SJSA1 (cell line): Measurements from ENCODE around the gene EMC6. TPM values are rescaled to one million over a fixed set of nuclear protein-coding genes. Genes with fewer than 3 reads are reported as not detected.

Experiments used
- DNase-seq, 2 experiments: peaks; one replicate each; pipeline ENCODE4 v3.0.0-alpha.2; 2015 to 2020; ENCODE audit warnings: low spot score in 2 of 2, low read depth in 1 of 2
- H3K27ac ChIP-seq: fragments of 250-450 bp; sonication (Bioruptor Pico); 2 replicates; pipeline ENCODE4 v1.5.1; 2020; ENCODE audit warnings: mild to moderate bottlenecking, moderate library complexity
- H3K27me3 ChIP-seq: fragments of 250-450 bp; sonication (Bioruptor Pico); replicated peaks from 2 replicates; pipeline ENCODE4 v1.5.1; 2020; ENCODE audit warnings: mild to moderate bottlenecking, moderate library complexity
- H3K36me3 ChIP-seq: fragments of 250-450 bp; sonication (Bioruptor Pico); 2 replicates; pipeline ENCODE4 v1.5.1; 2020; ENCODE audit warnings: mild to moderate bottlenecking
- H3K4me1 ChIP-seq: fragments of 250-450 bp; sonication (Bioruptor Pico); replicated peaks from 2 replicates; pipeline ENCODE4 v1.6.1; 2021; ENCODE audit warnings: mild to moderate bottlenecking
- H3K4me3 ChIP-seq: fragments of 250-450 bp; sonication (Bioruptor Pico); 2 replicates; pipeline ENCODE4 v1.5.1; 2020; ENCODE audit warnings: mild to moderate bottlenecking
- H3K9me3 ChIP-seq: fragments of 250-450 bp; sonication (Bioruptor Pico); replicated peaks from 2 replicates; pipeline ENCODE4 v1.5.1; 2020; ENCODE audit warnings: mild to moderate bottlenecking
- total RNA-seq: library from RNA; depleted of rRNA; stranded (reverse); fragments of >200 nt; shearing (Covaris generic); gene quantifications from 2 replicates; pipeline ENCODE4 v1.2.3, GENCODE V29; 2014

EMC6 gene
- total RNA-seq, 1 experiment from 2014 or later, result 34.3 TPM

DNA sequence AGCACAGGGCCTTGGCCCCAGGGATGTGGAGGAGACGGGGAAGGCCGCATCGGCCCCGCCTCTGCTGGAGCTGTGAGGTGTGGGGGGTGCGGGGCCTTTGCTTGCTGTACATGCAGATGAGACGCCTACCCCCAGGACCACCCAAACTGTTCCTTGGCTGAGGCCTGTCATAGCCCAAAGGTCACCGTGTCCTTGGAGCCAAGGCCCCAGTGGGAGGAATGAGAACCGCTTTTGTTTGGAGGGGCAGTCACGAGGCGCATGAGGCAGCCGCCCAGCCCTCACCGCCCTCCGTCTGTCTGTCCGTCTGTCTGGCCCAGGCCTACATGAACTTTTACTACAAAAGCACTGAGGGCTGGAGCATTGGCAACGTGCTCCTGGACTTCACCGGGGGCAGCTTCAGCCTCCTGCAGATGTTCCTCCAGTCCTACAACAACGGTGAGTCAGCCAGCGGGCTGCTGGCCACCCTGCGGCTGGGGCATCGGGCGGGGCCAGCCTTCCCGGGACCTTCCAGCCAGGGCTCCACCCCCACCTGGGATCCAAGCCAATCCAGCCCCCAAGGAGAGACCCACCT lies 9.0 kb upstream of the EMC6 start:
- Histone ChIP-seq H3K4me1 (peaks cover 31% of the 10 kb centered on the region), H3K9me3 (no peaks in the 10 kb centered on the region), H3K27me3 (no peaks in the 10 kb centered on the region), H3K4me3 (no peak overlapping the region), H3K36me3 (peaks cover 69% of the 10 kb centered on the region), H3K27ac (peak overlapping the region; percentile 38)
- DNase-seq, result peak; percentile 85 to 90

DNA sequence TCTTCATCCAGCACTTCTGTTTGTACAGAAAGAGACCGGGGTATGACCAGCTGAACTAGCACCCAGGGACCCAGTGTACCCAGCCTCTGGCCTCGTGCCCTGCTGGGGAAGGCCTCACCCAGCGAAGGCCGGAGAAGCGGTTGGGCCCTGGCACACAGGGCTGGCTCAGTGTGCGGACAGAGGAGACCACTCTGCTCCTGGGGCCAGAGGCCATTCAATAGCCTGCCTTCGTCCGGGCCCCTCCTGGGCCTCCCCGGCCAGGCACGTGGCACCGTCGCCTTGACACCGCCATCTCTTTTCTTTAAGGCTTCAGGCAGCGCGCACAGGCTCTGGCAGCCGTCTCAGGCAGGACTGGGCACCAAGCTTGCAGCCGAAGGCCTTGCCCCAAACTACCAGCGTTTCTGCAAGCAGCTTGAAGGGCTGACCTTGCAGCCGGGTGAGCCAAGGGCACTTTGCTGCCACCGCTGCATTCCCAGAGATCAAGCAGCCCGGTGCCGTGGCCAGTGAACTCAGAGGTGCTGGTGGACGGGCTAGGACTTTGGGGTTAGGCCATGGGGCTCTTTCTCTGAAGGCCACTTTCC lies 8.2 kb upstream of the EMC6 start:
- peaks cover 31% of the 10 kb centered on the region for H3K4me1 ChIP-seq
- H3K27ac ChIP-seq, result 0 out of 2 replicates have a peak overlapping the region, but pooled peaks have one; percentile 3
- H3K4me3 ChIP-seq, result no peak overlapping the region
- H3K27me3 ChIP-seq, result no peaks in the 10 kb centered on the region
- H3K9me3 ChIP-seq, result no peaks in the 10 kb centered on the region
- DNase-seq, result no peak
- peaks cover 75% of the 10 kb centered on the region for H3K36me3 ChIP-seq

DNA sequence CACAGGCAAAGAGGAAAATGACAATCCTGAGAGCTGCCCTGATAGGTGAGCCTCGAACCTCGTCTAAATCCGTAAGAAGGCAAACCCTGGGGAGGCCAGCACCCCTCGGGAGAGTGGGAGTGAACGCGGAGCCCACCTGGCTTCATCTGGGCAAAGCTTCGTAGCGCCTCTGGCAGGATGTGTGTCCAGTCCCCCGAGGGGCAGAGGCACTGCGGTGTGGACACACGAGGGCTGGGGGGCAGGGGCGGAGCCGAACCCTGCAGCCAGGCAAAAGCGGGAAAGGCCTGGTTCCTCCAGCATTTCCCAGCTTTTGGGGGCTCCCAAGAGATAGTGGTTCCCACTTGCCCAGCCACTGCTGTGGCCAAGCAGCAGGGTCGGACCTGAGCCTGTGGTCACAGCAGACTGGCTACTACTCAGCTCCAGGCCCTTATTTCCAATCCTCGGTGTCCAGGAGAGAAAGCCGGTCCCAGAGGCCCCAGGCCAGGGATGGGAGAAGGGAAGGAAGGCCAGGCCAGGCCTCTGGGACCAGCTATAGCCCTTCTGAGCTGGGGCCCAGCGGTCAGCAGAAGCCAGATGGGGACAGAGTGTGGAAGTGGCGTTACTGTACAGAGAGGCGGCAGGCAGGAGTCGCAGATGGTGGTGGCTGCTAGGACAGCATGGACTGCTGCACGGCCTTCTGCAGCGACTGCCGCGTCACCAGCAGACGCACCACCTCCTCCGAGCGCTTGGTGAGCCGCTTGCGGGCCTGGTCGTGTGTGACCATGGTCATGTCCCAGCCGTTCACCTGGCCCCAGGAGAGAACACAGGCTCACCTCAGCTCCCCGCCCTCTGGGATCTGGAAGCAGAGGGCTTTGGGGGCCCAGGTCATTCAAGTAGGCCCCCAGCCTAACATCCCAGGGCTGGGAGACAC lies 5.3 kb upstream of the EMC6 start:
- Histone ChIP-seq H3K27ac (no peak overlapping the region), H3K36me3 (peaks cover 82% of the 10 kb centered on the region), H3K9me3 (no peaks in the 10 kb centered on the region), H3K27me3 (no peaks in the 10 kb centered on the region), H3K4me1 (peaks cover 36% of the 10 kb centered on the region), H3K4me3 (no peak overlapping the region)
- no peak for DNase-seq

DNA sequence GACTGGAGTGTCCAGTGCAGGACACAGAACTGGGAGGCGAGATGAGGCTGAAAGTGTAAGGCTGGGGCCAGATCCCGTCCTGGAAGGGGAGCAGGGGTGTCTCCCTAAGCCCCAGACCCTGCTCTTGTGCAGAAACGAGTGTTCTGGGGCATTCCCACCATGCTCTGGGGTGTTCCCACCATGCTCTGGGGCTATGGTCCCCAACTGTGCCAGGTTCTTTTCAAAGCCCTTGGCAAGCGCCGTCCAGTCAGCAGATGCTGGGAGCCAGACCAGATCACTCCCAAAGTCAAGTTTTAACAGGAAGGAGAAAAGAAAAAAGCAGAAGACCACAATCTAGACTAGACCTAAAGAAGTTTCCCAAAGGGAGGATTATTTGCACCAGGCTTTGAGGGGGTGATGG lies 2.8 kb upstream of the EMC6 start:
- H3K4me3 ChIP-seq, result no peak overlapping the region
- no peak for DNase-seq

DNA sequence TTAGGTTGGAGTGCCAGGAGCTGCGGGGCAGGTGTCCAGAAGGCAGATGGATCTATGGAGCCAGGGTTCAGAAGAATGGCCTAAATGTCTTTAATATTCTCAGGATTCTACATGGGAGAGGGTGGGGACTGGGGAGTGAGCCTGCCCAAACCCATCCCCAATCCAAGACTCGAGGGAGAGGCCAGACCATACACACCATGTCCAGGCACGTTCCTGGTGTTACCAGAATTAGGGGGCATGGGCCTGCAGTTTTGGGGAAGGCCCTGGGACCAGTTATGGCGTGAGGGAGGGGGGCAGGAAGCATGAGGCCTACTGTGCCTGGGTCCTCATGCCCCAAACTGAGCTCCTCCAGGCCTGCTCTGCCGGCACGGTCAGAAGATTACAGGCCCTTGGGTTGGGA lies 2.1 kb upstream of the EMC6 start:
- Histone ChIP-seq H3K36me3 (peaks cover 79% of the 10 kb centered on the region), H3K27ac (no peak overlapping the region), H3K4me1 (peaks cover 17% of the 10 kb centered on the region), H3K4me3 (no peak overlapping the region; the same call in 1 of the 2 replicates), H3K27me3 (no peaks in the 10 kb centered on the region), H3K9me3 (no peaks in the 10 kb centered on the region)
- DNase-seq, result no peak

More for the DNA sequence above, 2.8 kb upstream of the EMC6 start:
- Histone ChIP-seq H3K9me3 (no peaks in the 10 kb centered on the region), H3K4me1 (peaks cover 18% of the 10 kb centered on the region), H3K27ac (no peak overlapping the region), H3K27me3 (no peaks in the 10 kb centered on the region), H3K36me3 (peaks cover 85% of the 10 kb centered on the region)

DNA sequence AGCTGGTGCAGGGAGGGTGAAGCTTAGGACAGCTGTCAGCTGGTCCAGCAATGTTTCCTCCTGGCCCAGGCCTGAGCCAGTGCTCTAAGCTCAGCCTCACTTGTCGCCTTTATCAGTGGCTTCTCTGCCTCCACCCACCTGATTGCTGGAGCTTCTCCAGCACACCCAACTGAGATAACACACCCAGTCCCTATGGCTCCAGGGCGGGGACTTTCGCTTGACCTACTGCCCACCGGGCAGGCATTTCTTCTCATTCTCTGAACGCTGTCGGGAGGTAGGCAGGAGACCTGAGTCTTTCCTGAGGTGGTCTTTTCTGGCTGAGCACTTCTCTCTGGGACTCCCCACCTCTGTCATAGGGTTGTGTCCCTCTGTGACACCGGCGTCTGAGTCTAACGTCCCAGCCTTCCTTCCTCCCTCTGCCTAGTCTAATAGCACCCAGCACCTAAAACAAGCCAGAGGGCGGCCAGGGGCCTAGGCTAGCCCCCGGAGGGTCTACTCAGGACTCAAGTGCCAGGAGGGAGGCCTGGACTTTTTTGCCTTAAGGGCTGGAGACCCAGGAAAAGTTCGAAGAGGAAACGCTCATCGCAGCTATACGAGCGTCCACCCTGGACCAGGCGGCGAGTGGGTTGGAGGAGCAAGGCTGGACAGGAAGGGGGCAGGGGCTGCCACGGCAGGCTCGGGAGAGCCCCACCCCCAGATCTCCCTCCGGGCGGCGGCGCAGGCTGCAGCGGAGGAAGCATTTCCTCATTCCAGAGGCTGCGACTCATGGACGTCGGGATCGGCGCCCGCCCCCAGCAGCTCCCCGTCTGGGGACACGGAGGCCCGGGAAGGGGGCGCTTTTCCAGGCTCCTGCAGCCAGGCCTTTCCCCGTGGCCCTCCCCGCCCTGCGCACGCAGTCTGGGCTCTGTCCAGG lies 990 bp upstream of the EMC6 start:
- Histone ChIP-seq H3K4me1 (peaks cover 17% of the 10 kb centered on the region), H3K27ac (peak overlapping the region; percentile 95), H3K9me3 (no peaks in the 10 kb centered on the region), H3K27me3 (no peaks in the 10 kb centered on the region), H3K36me3 (peaks cover 72% of the 10 kb centered on the region), H3K4me3 (peak overlapping the region; percentile 90)
- peak; percentile 95 for DNase-seq

DNA sequence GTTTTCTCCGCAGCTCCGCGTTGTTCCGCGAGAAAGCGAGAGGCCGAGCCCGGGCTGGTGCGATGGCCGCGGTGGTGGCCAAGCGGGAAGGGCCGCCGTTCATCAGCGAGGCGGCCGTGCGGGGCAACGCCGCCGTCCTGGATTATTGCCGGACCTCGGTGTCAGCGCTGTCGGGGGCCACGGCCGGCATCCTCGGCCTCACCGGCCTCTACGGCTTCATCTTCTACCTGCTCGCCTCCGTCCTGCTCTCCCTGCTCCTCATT lies 404 bp downstream of the EMC6 start:
- no peaks in the 10 kb centered on the region for H3K9me3 ChIP-seq
- H3K4me3 ChIP-seq, result peak overlapping the region; percentile 90
- no peaks in the 10 kb centered on the region for H3K27me3 ChIP-seq
- H3K4me1 ChIP-seq, result peaks cover 17% of the 10 kb centered on the region
- peak overlapping the region; percentile 95 for H3K27ac ChIP-seq
- no peak for DNase-seq
- peaks cover 60% of the 10 kb centered on the region for H3K36me3 ChIP-seq

DNA sequence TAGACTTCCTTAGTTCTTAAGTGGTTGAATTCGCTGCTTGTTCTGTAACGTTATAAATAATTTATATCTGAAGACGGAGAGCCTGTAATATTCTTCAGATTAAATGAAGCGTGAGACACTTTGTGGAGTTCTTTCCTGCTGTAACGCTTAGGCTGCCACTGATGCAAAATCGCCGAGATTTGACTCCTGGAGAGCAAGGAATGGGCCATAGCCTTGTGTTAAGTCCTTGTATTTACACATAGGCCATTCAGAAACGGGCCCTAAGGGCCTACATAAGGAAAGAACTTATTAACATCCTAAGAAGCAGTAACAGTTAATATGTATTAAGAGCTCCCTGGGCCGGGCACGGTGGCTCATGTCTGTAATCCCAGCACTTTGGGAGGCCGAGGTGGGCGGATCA lies 936 bp downstream of the EMC6 start:
- no peaks in the 10 kb centered on the region for H3K9me3 ChIP-seq
- no peak for DNase-seq
- peaks cover 17% of the 10 kb centered on the region for H3K4me1 ChIP-seq
- H3K4me3 ChIP-seq, result peak overlapping the region; percentile 90
- no peaks in the 10 kb centered on the region for H3K27me3 ChIP-seq
- no peak overlapping the region for H3K27ac ChIP-seq
- H3K36me3 ChIP-seq, result peaks cover 54% of the 10 kb centered on the region

DNA sequence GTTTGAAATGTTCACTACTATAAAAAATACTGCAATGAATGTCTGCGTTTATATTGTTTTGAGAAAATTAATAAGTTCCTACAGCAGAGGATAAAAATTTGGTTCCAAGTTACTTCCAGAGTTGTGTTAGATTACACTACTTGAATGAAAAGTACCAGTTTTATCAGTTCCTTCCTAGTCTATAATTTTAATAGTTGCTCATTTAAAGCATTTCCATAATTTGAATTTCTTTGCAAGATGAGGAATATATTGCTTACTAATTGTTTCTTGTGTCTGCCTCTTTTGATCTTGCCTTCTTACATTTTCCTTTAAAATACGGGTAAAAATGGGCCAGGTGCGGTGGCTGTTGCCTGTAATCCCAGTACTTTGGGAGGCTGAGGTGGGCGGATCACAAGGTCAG lies 4.0 kb downstream of the EMC6 start:
- no peak overlapping the region for H3K27ac ChIP-seq
- no peaks in the 10 kb centered on the region for H3K9me3 ChIP-seq
- DNase-seq, result no peak
- H3K27me3 ChIP-seq, result no peaks in the 10 kb centered on the region
- H3K36me3 ChIP-seq, result peaks cover 30% of the 10 kb centered on the region
- 0 out of 2 replicates have a peak, but pooled peaks cover 6% of the 10 kb centered on the region for H3K4me1 ChIP-seq
- H3K4me3 ChIP-seq, result no peak overlapping the region

DNA sequence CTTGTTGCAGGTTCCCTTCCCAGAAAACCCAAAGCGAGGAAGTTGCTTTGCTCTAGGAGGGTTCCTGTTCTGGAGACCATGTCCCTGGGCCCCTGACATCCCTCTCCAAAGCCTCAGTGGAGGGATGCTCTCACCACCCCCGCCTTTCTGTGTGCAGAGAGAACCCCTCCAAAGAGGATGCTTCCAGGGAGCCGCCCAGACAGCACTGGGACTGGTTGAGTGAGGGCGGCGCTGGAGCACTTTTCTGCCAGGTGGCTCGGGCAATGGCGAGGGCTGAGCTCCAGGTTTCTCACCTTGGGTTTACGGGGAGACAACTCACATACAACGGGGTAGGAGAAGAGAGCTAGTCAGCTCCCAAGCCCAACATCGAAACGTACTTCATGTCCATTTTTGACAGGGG lies 7.3 kb downstream of the EMC6 start:
- Histone ChIP-seq H3K27me3 (no peaks in the 10 kb centered on the region), H3K4me1 (no peaks in the 10 kb centered on the region), H3K4me3 (no peak overlapping the region), H3K36me3 (peaks cover 4% of the 10 kb centered on the region), H3K9me3 (no peaks in the 10 kb centered on the region), H3K27ac (no peak overlapping the region)
- DNase-seq, result no peak

DNA sequence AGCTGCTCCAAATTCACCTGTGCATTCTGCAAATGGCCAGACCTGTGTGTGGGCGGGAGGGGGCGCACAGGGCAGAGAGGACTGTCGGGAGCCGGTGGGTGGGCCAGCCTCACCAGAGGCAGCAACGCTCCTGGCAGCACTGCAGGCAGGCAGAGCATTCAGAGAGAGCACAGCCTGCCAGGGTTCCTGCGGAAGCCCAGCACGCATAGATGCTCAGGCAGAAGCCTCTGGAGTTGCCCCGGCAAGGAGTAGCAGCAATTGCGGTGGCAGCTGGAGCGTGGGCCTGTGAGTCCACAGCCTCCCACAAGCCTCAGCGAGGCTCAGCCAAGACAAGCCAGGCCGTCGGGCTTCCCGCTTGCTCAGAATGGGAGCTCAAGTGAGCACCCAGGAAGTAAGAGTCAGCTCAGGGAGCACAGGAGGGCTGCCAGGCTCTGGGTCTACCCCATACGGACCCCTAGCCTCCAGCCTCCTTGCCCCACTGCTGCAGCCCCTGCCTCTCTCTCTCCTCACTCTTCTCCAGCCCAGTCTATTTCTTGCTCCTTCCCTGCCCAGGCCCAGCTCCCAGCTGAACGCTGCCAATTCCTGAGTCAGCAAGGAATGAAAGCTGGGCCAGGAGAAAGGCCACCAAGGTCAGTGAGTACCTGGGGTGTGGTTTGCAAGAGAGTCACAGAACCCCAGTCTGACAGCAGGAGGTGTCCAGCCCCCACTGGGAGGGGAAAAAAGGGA lies 9.6 kb downstream of the EMC6 start:
- Histone ChIP-seq H3K36me3 (no peaks in the 10 kb centered on the region), H3K9me3 (no peaks in the 10 kb centered on the region), H3K4me1 (no peaks in the 10 kb centered on the region), H3K27me3 (no peaks in the 10 kb centered on the region), H3K27ac (no peak overlapping the region), H3K4me3 (no peak overlapping the region)
- DNase-seq, result no peak

DNA sequence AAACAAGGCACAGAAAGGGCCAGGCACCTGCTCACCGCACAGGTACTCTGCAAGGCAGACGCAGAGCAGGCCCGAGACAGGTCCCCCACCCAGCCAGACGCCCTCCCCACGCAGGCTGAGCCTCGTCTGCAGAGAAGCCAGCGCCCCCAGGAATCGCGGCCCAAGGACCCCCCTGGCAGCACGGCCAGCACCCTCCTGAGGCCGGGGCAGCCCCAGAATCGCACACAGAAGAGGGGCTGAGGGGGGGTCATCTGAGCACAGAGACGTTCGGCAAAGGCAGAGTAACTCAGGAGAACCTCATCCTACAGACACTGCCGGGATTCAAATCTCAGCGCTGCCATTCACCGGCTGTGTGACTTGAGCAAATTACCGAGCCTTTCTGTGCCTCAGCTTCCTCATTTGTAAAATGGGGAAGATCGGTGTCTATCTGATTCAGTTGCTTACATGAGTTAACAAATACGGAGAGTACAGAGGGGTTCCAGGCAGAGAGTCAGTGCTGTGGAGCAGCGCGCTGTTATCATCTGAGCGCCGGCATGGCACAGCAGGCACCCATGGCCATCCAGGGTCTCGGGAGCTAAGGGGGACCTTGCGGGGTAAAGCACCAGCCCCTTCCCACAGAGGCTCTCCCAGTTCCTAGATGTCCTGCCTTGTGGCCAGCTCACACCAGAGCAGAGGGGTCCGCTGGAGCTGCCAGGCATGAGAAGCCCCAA lies 10.4 kb downstream of the EMC6 start:
- DNase-seq, result no peak
- H3K9me3 ChIP-seq, result no peaks in the 10 kb centered on the region
- H3K36me3 ChIP-seq, result no peaks in the 10 kb centered on the region
- H3K27me3 ChIP-seq, result no peaks in the 10 kb centered on the region
- no peak overlapping the region for H3K27ac ChIP-seq
- no peak overlapping the region for H3K4me3 ChIP-seq
- no peaks in the 10 kb centered on the region for H3K4me1 ChIP-seq
